Left ventricle myocardium inferior (tissue), 1 donor: Measurements from ENCODE around the gene GPR62. TPM values are rescaled to one million over a fixed set of nuclear protein-coding genes. Genes with fewer than 3 reads are reported as not detected.
A peak's percentile ranks its signal among the peaks of the same experiment; 100 is the strongest.

ENCODE experiments used
- DNase-seq: peaks from one replicate; pipeline ENCODE4 v3.0.0-alpha.2; 2020
- H3K27ac ChIP-seq: fragments of 200-600 bp; replicated peaks from 2 replicates; pipeline ENCODE4 v1.8.0; 2021
- H3K27me3 ChIP-seq: fragments of 200-600 bp; 2 replicates; pipeline ENCODE4 v1.8.0; 2021; ENCODE audit warnings: low read depth
- H3K36me3 ChIP-seq: fragments of 200-600 bp; 2 replicates; pipeline ENCODE4 v1.8.0; 2021
- H3K4me1 ChIP-seq: fragments of 200-600 bp; 2 replicates; pipeline ENCODE4 v1.8.0; 2021
- H3K4me3 ChIP-seq: fragments of 200-600 bp; 2 replicates; pipeline ENCODE4 v1.8.0; 2021; ENCODE audit warnings: mild to moderate bottlenecking, moderate library complexity
- H3K9me3 ChIP-seq: fragments of 200-600 bp; replicated peaks from 2 replicates; pipeline ENCODE4 v1.8.0; 2021
- CTCF ChIP-seq: fragments of 200-600 bp; IDR thresholded peaks from 2 replicates; pipeline ENCODE4 v1.8.0; 2021; ENCODE audit warnings: antibody characterized with exemption, mild to moderate bottlenecking, borderline replicate concordance
- intact Hi-C: fragments of 100-400 bp; cut with micrococcal nuclease; formaldehyde crosslinking; loops from one replicate; pipeline ENCODE4 v1.11.0; 2022
- total RNA-seq: library from RNA; stranded (reverse); fragmentation: NEBNext Ultra II Directional; extraction: Animal tissue kit (Norgen Biotek cat#: 25700); gene quantifications from one replicate; pipeline ENCODE4 v1.2.1, GENCODE V29; 2021
- donor health status: DM: no; HTN: yes; CAD: no; lungs with severe emphysema.

GPR62 gene
- total RNA-seq, 1 donor from 2014 or later, result 0.16 TPM

DNA sequence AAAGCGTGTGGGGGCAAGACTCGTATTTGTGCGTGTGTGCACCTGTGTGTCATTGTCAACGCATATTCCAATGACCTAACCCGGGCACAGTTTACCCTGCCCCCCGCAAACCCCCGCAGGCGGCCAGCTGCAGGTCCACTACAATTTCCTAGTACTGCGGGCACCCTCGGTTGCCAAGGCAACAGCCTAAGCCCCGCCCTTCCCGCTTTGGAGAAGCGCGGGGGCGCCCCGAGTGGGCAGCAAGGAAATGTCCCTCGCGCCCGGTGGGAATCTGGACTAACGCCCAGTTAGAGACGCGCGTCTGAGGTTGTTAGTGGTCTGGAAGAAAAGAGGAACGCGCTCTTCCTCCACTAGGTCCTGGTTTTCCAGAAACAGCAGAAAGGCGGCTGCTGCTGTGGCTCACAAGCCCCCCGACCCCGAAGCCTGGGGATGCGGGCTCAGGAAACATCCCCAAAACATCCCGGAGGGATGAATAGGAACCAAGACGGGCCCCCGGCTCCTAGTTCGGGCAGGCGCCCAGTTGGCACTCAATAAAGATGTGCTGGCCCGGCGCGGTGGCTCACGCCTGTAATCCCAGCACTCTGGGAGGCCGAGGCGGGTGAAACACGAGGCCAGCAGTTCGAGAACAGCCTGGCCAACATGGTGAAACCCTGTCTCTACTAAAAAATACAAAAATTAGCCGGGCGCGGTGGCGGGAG, 20.8 kb downstream of the GPR62 start:
- peak overlapping the region; percentile 87 for H3K4me3 ChIP-seq
- intact Hi-C loops, result no loop called here
- no peak for TF ChIP-seq CTCF
- H3K4me1 ChIP-seq, result peaks cover 49% of the 10 kb centered on the region
- DNase-seq, result peak; percentile 70
- no peaks in the 10 kb centered on the region for H3K9me3 ChIP-seq
- no peaks in the 10 kb centered on the region for H3K27me3 ChIP-seq
- no peaks in the 10 kb centered on the region for H3K36me3 ChIP-seq
- H3K27ac ChIP-seq, result peak overlapping the region; percentile 99

DNA sequence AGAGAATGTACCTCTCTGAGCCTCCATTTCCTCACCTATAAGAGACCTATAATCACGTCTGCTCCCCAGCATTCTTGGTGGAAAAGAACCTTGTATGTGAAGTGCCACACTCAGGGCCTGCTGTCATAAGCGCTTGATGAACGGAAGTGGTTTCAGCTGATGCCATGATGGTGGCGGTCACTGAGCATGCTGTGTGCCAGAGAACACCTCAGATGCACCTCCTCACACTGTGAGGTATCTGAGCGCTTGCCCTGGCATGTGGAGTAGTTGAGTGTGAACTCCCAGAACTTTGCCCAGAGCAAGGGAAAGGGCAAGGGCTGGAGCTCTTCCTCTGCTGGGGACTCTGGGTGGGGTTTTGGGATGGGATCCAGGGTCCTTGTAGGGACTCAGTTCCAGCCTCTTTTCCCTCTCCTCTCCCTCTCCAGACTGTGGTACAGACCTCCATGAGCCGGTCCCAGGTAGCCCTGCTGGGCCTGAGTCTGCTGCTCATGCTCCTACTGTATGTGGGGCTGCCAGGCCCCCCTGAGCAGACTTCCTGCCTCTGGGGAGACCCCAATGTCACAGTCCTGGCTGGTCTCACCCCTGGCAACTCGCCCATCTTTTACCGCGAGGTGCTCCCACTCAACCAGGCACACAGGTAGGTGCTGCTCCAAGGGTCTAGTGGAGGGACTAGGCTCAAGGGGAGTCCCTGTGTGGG, 22.4 kb downstream of the GPR62 start:
- Histone ChIP-seq H3K36me3 (no peaks in the 10 kb centered on the region), H3K4me1 (peaks cover 55% of the 10 kb centered on the region), H3K27ac (no peak overlapping the region), H3K27me3 (no peaks in the 10 kb centered on the region), H3K4me3 (no peak overlapping the region), H3K9me3 (no peaks in the 10 kb centered on the region)
- intact Hi-C loops, result no loop called here
- no peak for DNase-seq
- no peak for TF ChIP-seq CTCF

DNA sequence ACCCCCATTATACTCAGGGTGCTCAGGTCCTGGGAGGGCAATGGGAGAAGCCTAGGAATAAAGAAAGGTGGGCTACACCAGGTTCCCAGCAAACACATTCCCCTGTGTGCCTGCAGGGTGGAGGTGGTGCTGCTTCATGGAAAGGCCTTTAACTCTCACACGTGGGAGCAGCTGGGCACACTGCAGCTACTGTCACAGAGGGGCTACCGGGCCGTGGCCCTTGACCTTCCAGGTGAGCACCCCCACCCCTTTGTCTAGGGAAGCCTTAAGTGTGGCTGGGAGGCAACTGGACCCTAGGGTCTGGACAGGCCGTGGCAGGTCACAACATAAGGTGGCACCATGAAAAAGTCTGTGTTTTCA, 22.9 kb downstream of the GPR62 start:
- no peak for DNase-seq
- H3K36me3 ChIP-seq, result no peaks in the 10 kb centered on the region
- no peaks in the 10 kb centered on the region for H3K9me3 ChIP-seq
- no peak for TF ChIP-seq CTCF
- peaks cover 56% of the 10 kb centered on the region for H3K4me1 ChIP-seq
- intact Hi-C loops, result no loop called here
- no peak overlapping the region for H3K4me3 ChIP-seq
- H3K27ac ChIP-seq, result no peak overlapping the region
- H3K27me3 ChIP-seq, result no peaks in the 10 kb centered on the region

- Histone ChIP-seq H3K36me3 (no peaks in the 10 kb centered on the region), H3K4me3 (no peak overlapping the region), H3K9me3 (no peaks in the 10 kb centered on the region), H3K27ac (no peak overlapping the region), H3K4me1 (peaks cover 49% of the 10 kb centered on the region), H3K27me3 (no peaks in the 10 kb centered on the region)
- intact Hi-C loops, result no loop called here
- no peak for DNase-seq
- no peak for TF ChIP-seq CTCF
Measured at GRCh38 chr3:51980253-51980652, 25.1 kb downstream of the GPR62 start.

- no peaks in the 10 kb centered on the region for H3K27me3 ChIP-seq
- H3K27ac ChIP-seq, result peak overlapping the region; percentile 99
- no peak for DNase-seq
- peak; percentile 55 for TF ChIP-seq CTCF
- intact Hi-C loops, result no loop called here
- peak overlapping the region; percentile 85 for H3K4me3 ChIP-seq
- H3K9me3 ChIP-seq, result no peaks in the 10 kb centered on the region
- H3K4me1 ChIP-seq, result peaks cover 36% of the 10 kb centered on the region
- H3K36me3 ChIP-seq, result no peaks in the 10 kb centered on the region
Measured at GRCh38 chr3:51982352-51982837, 27.2 kb downstream of the GPR62 start.
